ENCODE measurements around the gene MC1R.
"Not testable (repeated sequence)": the region's sequence is repeated elsewhere in the genome, so short reads cannot be mapped to it uniquely, and the experiment has no call there.

The MC1R gene

GRCh38 chr16:89934019-89934418 lies 15.4 kb downstream of the MC1R start:
- in situ Hi-C loops (cut with MboI; ENCODE audit: low sequenced_read_pairs): not testable (repeated sequence)

GRCh38 chr16:89934611-89935553 lies 16.2 kb downstream of the MC1R start:
- in situ Hi-C loops (cut with MboI; ENCODE audit: low sequenced_read_pairs): no loop called here

- in situ Hi-C loops (cut with MboI; ENCODE audit: low sequenced_read_pairs): not testable (repeated sequence)
These were observed 17.0 kb downstream of the MC1R start for GRCh38 chr16:89935620-89936019.

- in situ Hi-C loops (cut with MboI; ENCODE audit: low sequenced_read_pairs): no loop called here
These were observed 17.4 kb downstream of the MC1R start for GRCh38 chr16:89936034-89936433.

- in situ Hi-C loops (cut with MboI; ENCODE audit: low sequenced_read_pairs): no loop called here
These were observed 17.8 kb downstream of the MC1R start for GRCh38 chr16:89936508-89936907.

GRCh38 chr16:89936981-89937380 lies 18.3 kb downstream of the MC1R start:
- in situ Hi-C loops (cut with MboI; ENCODE audit: low sequenced_read_pairs): no loop called here

- in situ Hi-C loops (cut with MboI; ENCODE audit: low sequenced_read_pairs): no loop called here
These were observed 19.7 kb downstream of the MC1R start for GRCh38 chr16:89938175-89938885.

- in situ Hi-C loops (cut with MboI; ENCODE audit: low sequenced_read_pairs): no loop called here
These were observed 26.1 kb downstream of the MC1R start for GRCh38 chr16:89944773-89945172.

- in situ Hi-C loops (cut with MboI; ENCODE audit: low sequenced_read_pairs): no loop called here
These were observed 27.0 kb downstream of the MC1R start for GRCh38 chr16:89945654-89946053.

GRCh38 chr16:89946515-89946914 lies 27.9 kb downstream of the MC1R start:
- in situ Hi-C loops (cut with MboI; ENCODE audit: low sequenced_read_pairs): no loop called here

- in situ Hi-C loops (cut with MboI; ENCODE audit: low sequenced_read_pairs): no loop called here
These were observed 30.6 kb downstream of the MC1R start for GRCh38 chr16:89949121-89949742.

GRCh38 chr16:89949756-89950155 lies 31.1 kb downstream of the MC1R start:
- in situ Hi-C loops (cut with MboI; ENCODE audit: low sequenced_read_pairs): no loop called here

GRCh38 chr16:89951509-89951908 lies 32.8 kb downstream of the MC1R start:
- in situ Hi-C loops (cut with MboI; ENCODE audit: low sequenced_read_pairs): no loop called here

- in situ Hi-C loops (cut with MboI; ENCODE audit: low sequenced_read_pairs): no loop called here
These were observed 33.4 kb downstream of the MC1R start for GRCh38 chr16:89952049-89952448.

- in situ Hi-C loops (cut with MboI; ENCODE audit: low sequenced_read_pairs): no loop called here
These were observed 33.9 kb downstream of the MC1R start for GRCh38 chr16:89952551-89952950.

- in situ Hi-C loops (cut with MboI; ENCODE audit: low sequenced_read_pairs): no loop called here
These were observed 35.2 kb downstream of the MC1R start for GRCh38 chr16:89953671-89954406.

- in situ Hi-C loops (cut with MboI; ENCODE audit: low sequenced_read_pairs): no loop called here
These were observed 35.8 kb downstream of the MC1R start for GRCh38 chr16:89954462-89954861.

GRCh38 chr16:89955001-89955685 lies 36.5 kb downstream of the MC1R start:
- in situ Hi-C loops (cut with MboI; ENCODE audit: low sequenced_read_pairs): no loop called here

- in situ Hi-C loops (cut with MboI; ENCODE audit: low sequenced_read_pairs): no loop called here
These were observed 38.0 kb downstream of the MC1R start for GRCh38 chr16:89956505-89957215.
